ENCODE results near the gene MAML2. TPM values are rescaled to one million over a fixed set of nuclear protein-coding genes. Genes with fewer than 3 reads are reported as not detected.

The MAML2 gene
- total RNA-seq, 1 experiment from 2014 or later, result 22.7 TPM

GRCh38 chr11:96126917-96127595 lies 215.9 kb downstream of the MAML2 start:
- Mint-ChIP-seq H3K4me1 (ENCODE audit: low read depth, unreplicated experiment) (peaks cover 1% of the 10 kb centered on the region), H3K4me3 (ENCODE audit: low read depth, unreplicated experiment) (no peak overlapping the region), H3K27ac (ENCODE audit: unreplicated experiment) (no peak overlapping the region), H3K36me3 (ENCODE audit: insufficient read depth, unreplicated experiment) (no peaks in the 10 kb centered on the region), H3K9me3 (ENCODE audit: low read depth, unreplicated experiment) (no peaks in the 10 kb centered on the region), H3K27me3 (ENCODE audit: unreplicated experiment) (no peaks in the 10 kb centered on the region)
- CTCF ChIA-PET, result no interaction called here
- BruUV-seq (replicated peaks), result no TSS peak
- DNase-seq, result no peak
- intact Hi-C loops (cut with micrococcal nuclease; ENCODE audit: unreplicated experiment), result no loop called here
- no peak for TF ChIP-seq CTCF (IDR thresholded peaks at IDR 0.05; ENCODE audit: unreplicated experiment)

GRCh38 chr11:96125400-96125799 lies 217.6 kb downstream of the MAML2 start:
- Mint-ChIP-seq H3K27me3 (ENCODE audit: unreplicated experiment) (no peaks in the 10 kb centered on the region), H3K9me3 (ENCODE audit: low read depth, unreplicated experiment) (no peaks in the 10 kb centered on the region), H3K4me1 (ENCODE audit: low read depth, unreplicated experiment) (no peaks in the 10 kb centered on the region), H3K27ac (ENCODE audit: unreplicated experiment) (no peak overlapping the region), H3K4me3 (ENCODE audit: low read depth, unreplicated experiment) (no peak overlapping the region), H3K36me3 (ENCODE audit: insufficient read depth, unreplicated experiment) (no peaks in the 10 kb centered on the region)
- TF ChIP-seq CTCF (IDR thresholded peaks at IDR 0.05; ENCODE audit: unreplicated experiment), result no peak
- CTCF ChIA-PET, result no interaction called here
- intact Hi-C loops (cut with micrococcal nuclease; ENCODE audit: unreplicated experiment), result no loop called here
- no peak for DNase-seq
- no TSS peak for BruUV-seq (replicated peaks)

GRCh38 chr11:96124155-96124554 lies 218.8 kb downstream of the MAML2 start:
- BruUV-seq (replicated peaks), result no TSS peak
- intact Hi-C loops (cut with micrococcal nuclease; ENCODE audit: unreplicated experiment), result no loop called here
- Mint-ChIP-seq H3K27ac (ENCODE audit: unreplicated experiment) (no peak overlapping the region), H3K36me3 (ENCODE audit: insufficient read depth, unreplicated experiment) (no peaks in the 10 kb centered on the region), H3K4me1 (ENCODE audit: low read depth, unreplicated experiment) (no peaks in the 10 kb centered on the region), H3K27me3 (ENCODE audit: unreplicated experiment) (no peaks in the 10 kb centered on the region), H3K9me3 (ENCODE audit: low read depth, unreplicated experiment) (no peaks in the 10 kb centered on the region), H3K4me3 (ENCODE audit: low read depth, unreplicated experiment) (no peak overlapping the region)
- CTCF ChIA-PET, result no interaction called here
- DNase-seq, result no peak
- no peak for TF ChIP-seq CTCF (IDR thresholded peaks at IDR 0.05; ENCODE audit: unreplicated experiment)

GRCh38 chr11:96123301-96123700 lies 219.7 kb downstream of the MAML2 start:
- CTCF ChIA-PET, result no interaction called here
- Mint-ChIP-seq H3K27ac (ENCODE audit: unreplicated experiment) (no peak overlapping the region), H3K36me3 (ENCODE audit: insufficient read depth, unreplicated experiment) (no peaks in the 10 kb centered on the region), H3K4me3 (ENCODE audit: low read depth, unreplicated experiment) (no peak overlapping the region), H3K4me1 (ENCODE audit: low read depth, unreplicated experiment) (no peaks in the 10 kb centered on the region), H3K9me3 (ENCODE audit: low read depth, unreplicated experiment) (no peaks in the 10 kb centered on the region), H3K27me3 (ENCODE audit: unreplicated experiment) (no peaks in the 10 kb centered on the region)
- no TSS peak for BruUV-seq (replicated peaks)
- no peak for DNase-seq
- intact Hi-C loops (cut with micrococcal nuclease; ENCODE audit: unreplicated experiment), result no loop called here
- TF ChIP-seq CTCF (IDR thresholded peaks at IDR 0.05; ENCODE audit: unreplicated experiment), result no peak

Measured in Calu3 (cell line).